Measurements from ENCODE around the gene SMARCC1.

DNA sequence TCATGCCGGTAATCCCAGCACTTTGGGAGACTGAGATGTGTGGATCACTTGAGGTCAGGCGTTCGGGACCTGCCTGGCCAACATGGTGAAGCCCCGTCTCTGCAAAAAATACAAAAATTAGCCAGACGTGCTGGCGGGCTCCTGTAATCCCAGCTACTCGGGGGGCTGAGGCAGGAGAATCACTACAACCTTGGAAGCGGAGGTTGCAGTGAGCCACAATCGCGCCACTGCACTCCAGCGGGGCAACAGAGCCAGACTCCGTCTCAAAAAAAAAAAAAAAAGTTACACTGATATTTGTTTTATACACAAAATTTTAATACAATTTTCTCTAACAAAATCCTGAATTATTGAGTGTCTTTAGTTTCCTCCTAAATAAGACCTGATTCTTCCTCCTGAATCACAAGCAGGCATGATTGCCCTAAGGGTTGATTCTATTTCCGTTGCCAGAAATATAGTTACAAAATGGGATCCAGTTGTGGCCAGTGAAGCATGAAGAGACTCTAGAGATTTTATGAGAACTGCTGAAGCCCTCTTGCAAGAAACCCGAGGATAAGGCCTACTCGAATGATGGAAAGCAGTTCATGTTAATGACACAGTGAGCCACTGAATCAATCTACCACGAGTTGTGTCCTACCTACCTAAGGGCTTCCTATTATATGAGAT is 9.6 kb upstream of the SMARCC1 start:
- no peak for TF ChIP-seq CTCF (IDR thresholded peaks at IDR 0.05; ENCODE audit: low read length)
- TF ChIP-seq EZH2 (optimal IDR thresholded peaks at IDR 0.05; ENCODE audit: low read depth, low read length) = no peak
- no peak for TF ChIP-seq EZH2phosphoT487 (IDR thresholded peaks at IDR 0.05; ENCODE audit: low read length)
